Glutamatergic neuron (in vitro differentiated cells): ENCODE results near the gene DOP1A. TPM values are rescaled to one million over a fixed set of nuclear protein-coding genes. Genes with fewer than 3 reads are reported as not detected.
A peak's percentile ranks its signal among the peaks of the same experiment; 100 is the strongest.

Source experiments
- DNase-seq: peaks from one replicate; pipeline ENCODE4 v3.0.0; 2022
- H3K27ac Mint-ChIP-seq: one replicate; pipeline ENCODE4 v1.8.0; 2020; ENCODE audit warnings: mild to moderate bottlenecking, mixed read lengths, inconsistent platforms; ENCODE audit not compliant: unreplicated experiment
- H3K27me3 Mint-ChIP-seq: one replicate; pipeline ENCODE4 v1.8.0; 2020; ENCODE audit warnings: mild to moderate bottlenecking, moderate library complexity, mixed read lengths, inconsistent platforms; ENCODE audit not compliant: unreplicated experiment
- H3K36me3 Mint-ChIP-seq: one replicate; pipeline ENCODE4 v1.8.0; 2020; ENCODE audit warnings: mild to moderate bottlenecking, mixed read lengths, inconsistent platforms; ENCODE audit not compliant: unreplicated experiment
- H3K4me1 Mint-ChIP-seq: one replicate; pipeline ENCODE4 v1.8.0; 2020; ENCODE audit warnings: mild to moderate bottlenecking, low read depth, mixed read lengths, inconsistent platforms; ENCODE audit not compliant: unreplicated experiment
- H3K4me3 Mint-ChIP-seq: one replicate; pipeline ENCODE4 v1.8.0; 2020; ENCODE audit warnings: mild to moderate bottlenecking, mixed read lengths, inconsistent platforms; ENCODE audit not compliant: unreplicated experiment
- H3K9me3 Mint-ChIP-seq: one replicate; pipeline ENCODE4 v1.8.0; 2020; ENCODE audit warnings: mild to moderate bottlenecking, moderate library complexity, mixed read lengths, inconsistent platforms; ENCODE audit not compliant: unreplicated experiment
- CTCF ChIP-seq: fragments of 200-600 bp; sonication (generic); IDR thresholded peaks from one replicate; pipeline ENCODE4 v1.5.0; 2021; ENCODE audit not compliant: partially characterized antibody, unreplicated experiment
- total RNA-seq: library from RNA; stranded (reverse); fragmentation: NEBNext Ultra II Directional; extraction: Animal tissue kit (Norgen Biotek cat#: 25700); gene quantifications from one replicate; pipeline ENCODE4 v1.2.1, GENCODE V29; 2021; ENCODE audit not compliant: unreplicated experiment

The DOP1A gene
- total RNA-seq, 1 donor from 2014 or later, result 40.8 TPM

DNA sequence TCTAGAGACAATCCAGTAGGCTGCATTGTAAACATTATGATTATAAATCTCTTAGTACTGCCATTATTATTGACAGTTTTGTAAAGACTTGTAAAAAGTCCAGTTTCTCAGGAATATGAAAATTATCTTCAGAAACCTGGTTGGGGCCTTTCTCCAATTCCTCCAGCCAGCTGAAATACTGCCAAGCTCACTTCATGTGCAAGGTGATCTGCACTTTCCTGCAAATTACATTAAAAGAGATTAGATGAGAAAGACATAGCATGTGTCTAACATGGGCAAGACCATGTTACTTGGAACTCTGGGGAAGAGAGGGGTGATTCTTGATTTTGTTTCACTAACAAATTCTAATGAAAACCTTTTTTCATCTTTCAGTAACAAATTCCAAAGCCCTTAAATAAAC, 101.6 kb downstream of the DOP1A start:
- Mint-ChIP-seq H3K27me3 (peaks cover 2% of the 10 kb centered on the region), H3K36me3 (no peaks in the 10 kb centered on the region)
- no peak for DNase-seq

DNA sequence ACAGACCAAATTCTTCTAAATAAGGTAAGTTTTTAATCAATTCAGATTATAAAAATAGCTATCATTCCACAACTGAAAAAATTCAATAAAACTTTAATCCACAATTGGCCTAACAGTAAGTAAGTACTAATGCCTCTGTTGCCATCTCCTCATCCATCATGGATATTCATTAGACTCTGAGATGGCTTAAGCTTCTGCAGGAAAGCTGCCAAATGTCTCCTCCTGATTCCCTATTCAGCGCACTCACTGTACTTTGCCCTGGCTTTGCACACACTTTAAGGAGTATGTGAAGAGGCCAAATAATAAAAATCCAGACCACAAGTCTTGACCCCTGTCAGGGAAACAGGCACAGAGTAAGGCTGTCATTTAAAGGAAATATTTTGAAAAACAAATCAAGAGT, 102.0 kb downstream of the DOP1A start:
- DNase-seq, result no peak
- no peak for TF ChIP-seq CTCF
- H3K36me3 Mint-ChIP-seq, result no peaks in the 10 kb centered on the region
- H3K27ac Mint-ChIP-seq, result no peak overlapping the region
- H3K4me1 Mint-ChIP-seq, result no peaks in the 10 kb centered on the region
- H3K4me3 Mint-ChIP-seq, result no peak overlapping the region
- H3K9me3 Mint-ChIP-seq, result no peaks in the 10 kb centered on the region
- peaks cover 2% of the 10 kb centered on the region for H3K27me3 Mint-ChIP-seq

More for the DNA sequence above, 101.6 kb downstream of the DOP1A start:
- H3K9me3 Mint-ChIP-seq, result no peaks in the 10 kb centered on the region
- H3K27ac Mint-ChIP-seq, result no peak overlapping the region
- H3K4me1 Mint-ChIP-seq, result no peaks in the 10 kb centered on the region
- no peak overlapping the region for H3K4me3 Mint-ChIP-seq
- TF ChIP-seq CTCF, result no peak

- peaks cover 2% of the 10 kb centered on the region for H3K9me3 Mint-ChIP-seq
- no peak overlapping the region for H3K4me3 Mint-ChIP-seq
- no peak for DNase-seq
- no peak for TF ChIP-seq CTCF
- H3K36me3 Mint-ChIP-seq, result no peaks in the 10 kb centered on the region
- peak overlapping the region; percentile 22 for H3K27ac Mint-ChIP-seq
- H3K27me3 Mint-ChIP-seq, result no peaks in the 10 kb centered on the region
- H3K4me1 Mint-ChIP-seq, result no peaks in the 10 kb centered on the region
Observed at GRCh38 chr6:83176246-83176645, 108.8 kb downstream of the DOP1A start.

DNA sequence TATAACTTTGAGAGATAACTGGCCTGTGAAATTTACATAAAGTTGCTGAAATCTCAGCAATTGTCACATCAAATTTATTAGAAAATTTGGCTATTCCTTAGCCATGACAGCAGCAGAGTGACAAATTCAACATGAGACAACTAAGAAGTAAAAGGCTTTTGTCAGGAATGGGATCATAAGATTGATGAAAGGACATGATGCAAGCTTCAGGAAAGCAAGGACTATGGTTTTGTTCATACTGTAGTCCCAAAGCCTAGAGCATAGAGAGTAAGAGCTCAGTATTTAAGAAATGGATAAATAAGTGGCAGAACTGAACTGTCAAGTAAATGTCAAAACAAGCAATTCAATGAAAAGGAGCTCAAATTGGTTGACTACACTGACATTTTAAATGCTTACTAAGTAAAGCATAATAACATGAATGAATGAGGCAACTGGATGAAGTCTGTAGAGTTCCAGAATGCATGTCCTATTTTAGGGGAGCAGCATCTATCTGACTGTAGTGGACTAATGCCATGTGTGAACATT, 113.0 kb downstream of the DOP1A start:
- Mint-ChIP-seq H3K27me3 (peaks cover 1% of the 10 kb centered on the region), H3K27ac (no peak overlapping the region), H3K9me3 (peaks cover 3% of the 10 kb centered on the region), H3K36me3 (no peaks in the 10 kb centered on the region), H3K4me3 (no peak overlapping the region), H3K4me1 (no peaks in the 10 kb centered on the region)
- no peak for TF ChIP-seq CTCF
- no peak for DNase-seq

GRCh38 chr6:83182114-83182513, 114.6 kb downstream of the DOP1A start:
- no peak for DNase-seq
- peaks cover 1% of the 10 kb centered on the region for H3K9me3 Mint-ChIP-seq
- H3K4me1 Mint-ChIP-seq, result no peaks in the 10 kb centered on the region
- H3K27me3 Mint-ChIP-seq, result peaks cover 1% of the 10 kb centered on the region
- no peaks in the 10 kb centered on the region for H3K36me3 Mint-ChIP-seq
- H3K27ac Mint-ChIP-seq, result no peak overlapping the region
- H3K4me3 Mint-ChIP-seq, result no peak overlapping the region
- TF ChIP-seq CTCF, result no peak
